ENCODE results near the gene ARHGAP26. TPM values are rescaled to one million over a fixed set of nuclear protein-coding genes. Genes with fewer than 3 reads are reported as not detected.

ARHGAP26 gene
- total RNA-seq, 1 experiment from 2014 or later, result 5.9 TPM

DNA sequence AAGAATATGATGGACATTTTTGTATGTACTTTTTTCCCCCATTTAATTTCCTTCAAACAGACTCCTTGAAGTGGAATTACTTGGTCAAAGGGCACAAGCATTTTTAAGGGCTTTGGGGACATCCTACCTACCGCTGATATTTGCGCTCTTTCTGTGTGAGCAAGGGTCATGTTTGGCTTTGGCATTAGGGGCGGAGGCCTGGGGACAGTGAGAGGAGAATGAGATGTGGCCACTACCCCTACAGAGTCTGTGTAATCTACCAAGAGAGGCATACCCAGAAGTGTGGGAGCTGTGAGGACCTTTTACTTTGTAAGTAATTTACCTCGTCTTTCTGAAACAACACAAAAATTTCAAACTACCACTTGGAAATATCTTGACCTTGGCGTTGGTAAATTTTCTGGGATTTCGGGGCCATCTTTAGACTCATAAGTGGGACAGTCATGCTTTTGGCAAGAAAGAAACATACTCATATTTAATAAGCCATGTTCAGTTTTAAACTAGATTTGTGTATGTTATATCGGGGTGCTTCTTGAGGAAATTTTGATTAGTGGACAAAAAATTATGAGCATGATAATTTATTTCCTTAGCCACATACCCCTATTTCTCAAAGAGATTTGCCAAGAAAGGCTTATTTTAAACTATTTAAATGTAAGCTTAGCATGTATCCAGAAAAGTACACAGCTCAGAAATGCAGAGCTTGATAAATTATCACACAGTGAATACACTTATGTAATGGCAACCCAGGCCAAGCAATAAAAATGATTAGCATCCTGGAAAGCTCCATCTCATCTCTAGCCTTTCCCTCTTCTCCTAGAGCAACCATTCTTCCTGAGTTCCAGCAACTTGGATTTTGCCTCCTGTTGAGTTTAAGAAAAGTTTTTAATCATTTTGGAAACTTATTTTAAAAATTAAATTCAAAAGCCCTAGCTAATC is 63.6 kb downstream of the ARHGAP26 start:
- Histone ChIP-seq H3K27me3 (ENCODE audit: control insufficient read depth, insufficient read depth, low read length) (no peaks in the 10 kb centered on the region), H3K4me3 (ENCODE audit: insufficient read depth, low read depth, low read length) (no peak overlapping the region), H3K36me3 (replicated peaks; ENCODE audit: control insufficient read depth, insufficient read depth, low read length) (no peaks in the 10 kb centered on the region)
- no peak for DNase-seq

DNA sequence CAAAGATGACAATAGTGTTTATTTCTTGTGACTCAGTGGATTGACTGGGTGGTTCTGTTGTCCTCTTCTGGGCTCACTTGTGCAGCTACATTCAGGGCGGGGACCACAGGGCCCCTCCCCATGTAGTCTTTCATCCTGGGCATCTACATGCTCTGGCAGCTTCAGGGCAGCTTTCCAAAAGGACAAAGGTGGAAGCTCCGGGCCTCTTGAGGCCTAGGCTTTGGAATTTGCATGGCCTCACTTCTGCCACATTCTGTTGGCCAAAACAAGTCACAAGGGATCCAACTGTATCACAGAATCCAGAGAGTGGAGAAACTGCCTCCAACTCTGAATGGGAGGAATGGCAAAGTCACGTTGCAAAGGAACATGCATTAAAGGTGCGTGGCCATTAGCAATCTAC is 64.3 kb downstream of the ARHGAP26 start:
- Histone ChIP-seq H3K4me3 (ENCODE audit: insufficient read depth, low read depth, low read length) (no peak overlapping the region), H3K36me3 (replicated peaks; ENCODE audit: control insufficient read depth, insufficient read depth, low read length) (no peaks in the 10 kb centered on the region), H3K27me3 (ENCODE audit: control insufficient read depth, insufficient read depth, low read length) (no peaks in the 10 kb centered on the region)
- DNase-seq, result no peak

DNA sequence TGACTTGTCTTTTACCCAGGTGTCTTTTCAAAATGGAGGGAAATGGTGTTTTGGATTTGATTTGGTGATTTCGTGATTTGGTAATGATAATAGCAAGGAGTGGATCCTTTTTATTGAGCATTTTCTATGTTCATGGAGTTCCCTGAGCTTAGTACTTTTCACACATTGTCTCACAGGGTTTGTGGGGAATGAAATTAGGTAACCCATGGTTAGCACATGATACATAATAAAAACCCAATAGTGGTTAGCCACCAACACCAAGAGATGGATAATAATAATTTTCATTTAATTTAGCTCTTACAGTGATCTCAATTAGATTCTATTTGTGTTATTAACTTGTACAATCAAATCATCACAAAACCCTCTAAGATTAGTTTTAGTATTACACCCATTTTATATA is 65.4 kb downstream of the ARHGAP26 start:
- no peak overlapping the region for H3K4me3 ChIP-seq (ENCODE audit: insufficient read depth, low read depth, low read length)
- H3K27me3 ChIP-seq (ENCODE audit: control insufficient read depth, insufficient read depth, low read length), result no peaks in the 10 kb centered on the region
- DNase-seq, result no peak
- no peaks in the 10 kb centered on the region for H3K36me3 ChIP-seq (replicated peaks; ENCODE audit: control insufficient read depth, insufficient read depth, low read length)

DNA sequence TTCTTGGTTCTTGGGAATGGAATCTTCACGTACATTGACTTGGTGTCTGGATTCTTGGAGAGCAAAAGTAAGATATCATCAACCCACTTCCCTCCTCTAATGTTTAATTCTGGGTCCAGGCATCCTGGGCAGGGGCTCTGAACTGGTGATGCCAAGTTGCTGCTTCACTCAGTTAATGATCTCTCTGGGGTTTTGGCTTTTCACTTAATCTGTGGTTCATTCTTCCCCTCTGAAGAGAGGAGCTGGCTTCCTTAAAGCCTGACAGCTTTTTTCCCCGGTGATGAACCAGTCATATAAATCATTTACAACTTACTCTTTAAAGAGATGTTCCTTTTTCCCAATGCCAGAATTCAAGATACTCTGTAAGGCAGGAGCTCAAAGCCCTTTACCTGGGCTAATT is 65.9 kb downstream of the ARHGAP26 start:
- Histone ChIP-seq H3K36me3 (replicated peaks; ENCODE audit: control insufficient read depth, insufficient read depth, low read length) (no peaks in the 10 kb centered on the region), H3K4me3 (ENCODE audit: insufficient read depth, low read depth, low read length) (no peak overlapping the region), H3K27me3 (ENCODE audit: control insufficient read depth, insufficient read depth, low read length) (no peaks in the 10 kb centered on the region)
- no peak for DNase-seq

DNA sequence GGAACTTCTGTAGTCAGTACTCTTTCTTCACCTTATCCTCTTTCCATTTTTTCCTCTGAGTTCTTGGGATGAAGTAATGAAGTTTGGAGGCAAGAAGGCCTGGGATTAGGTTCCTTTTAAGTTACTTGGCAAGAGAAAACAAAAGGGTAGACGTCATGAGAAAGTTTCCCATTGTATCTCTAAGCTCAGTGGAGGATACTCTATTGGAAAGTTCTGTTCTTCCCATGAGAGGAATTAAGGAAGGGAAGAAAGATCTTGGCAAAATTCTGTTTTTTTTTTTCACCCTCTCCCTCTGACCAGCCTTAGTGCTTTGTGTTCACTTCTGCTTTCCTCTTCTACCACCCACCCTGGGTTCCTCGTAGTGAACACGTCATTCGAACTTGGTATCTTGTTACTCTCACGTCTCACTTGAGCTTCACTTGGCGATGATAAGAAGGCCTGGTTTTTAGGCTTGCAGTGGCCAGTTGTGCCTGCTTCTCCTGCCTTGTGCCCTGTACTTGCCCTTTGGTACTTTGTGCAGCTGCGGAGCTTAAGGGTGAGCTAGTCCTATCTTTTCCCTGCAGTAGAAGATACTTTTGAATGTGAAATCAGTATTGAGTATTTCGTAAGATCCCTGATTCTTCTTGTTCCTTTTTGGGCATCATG is 67.0 kb downstream of the ARHGAP26 start:
- Histone ChIP-seq H3K27me3 (ENCODE audit: control insufficient read depth, insufficient read depth, low read length) (no peaks in the 10 kb centered on the region), H3K36me3 (replicated peaks; ENCODE audit: control insufficient read depth, insufficient read depth, low read length) (no peaks in the 10 kb centered on the region), H3K4me3 (ENCODE audit: insufficient read depth, low read depth, low read length) (no peak overlapping the region)
- no peak for DNase-seq

DNA sequence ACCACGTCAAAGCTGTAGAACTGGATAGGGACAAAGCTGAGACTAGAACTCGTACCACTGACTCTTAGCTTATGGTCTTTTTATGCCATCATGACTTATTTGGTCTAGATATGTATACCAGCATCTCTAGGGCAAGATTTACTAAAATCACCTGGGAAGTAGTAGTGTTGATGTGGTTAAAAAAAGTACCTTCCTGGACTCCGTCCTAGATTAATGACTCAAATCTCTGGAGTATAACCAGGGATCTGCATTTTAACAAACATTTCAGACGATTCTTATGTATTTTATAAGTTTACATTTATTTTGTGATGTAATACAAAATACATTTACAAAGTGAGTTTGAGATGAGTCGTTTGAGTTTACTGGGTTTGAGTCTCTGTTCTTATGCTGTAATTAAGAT is 68.7 kb downstream of the ARHGAP26 start:
- Histone ChIP-seq H3K36me3 (replicated peaks; ENCODE audit: control insufficient read depth, insufficient read depth, low read length) (no peaks in the 10 kb centered on the region), H3K27me3 (ENCODE audit: control insufficient read depth, insufficient read depth, low read length) (no peaks in the 10 kb centered on the region), H3K4me3 (ENCODE audit: insufficient read depth, low read depth, low read length) (no peak overlapping the region)
- DNase-seq, result no peak

DNA sequence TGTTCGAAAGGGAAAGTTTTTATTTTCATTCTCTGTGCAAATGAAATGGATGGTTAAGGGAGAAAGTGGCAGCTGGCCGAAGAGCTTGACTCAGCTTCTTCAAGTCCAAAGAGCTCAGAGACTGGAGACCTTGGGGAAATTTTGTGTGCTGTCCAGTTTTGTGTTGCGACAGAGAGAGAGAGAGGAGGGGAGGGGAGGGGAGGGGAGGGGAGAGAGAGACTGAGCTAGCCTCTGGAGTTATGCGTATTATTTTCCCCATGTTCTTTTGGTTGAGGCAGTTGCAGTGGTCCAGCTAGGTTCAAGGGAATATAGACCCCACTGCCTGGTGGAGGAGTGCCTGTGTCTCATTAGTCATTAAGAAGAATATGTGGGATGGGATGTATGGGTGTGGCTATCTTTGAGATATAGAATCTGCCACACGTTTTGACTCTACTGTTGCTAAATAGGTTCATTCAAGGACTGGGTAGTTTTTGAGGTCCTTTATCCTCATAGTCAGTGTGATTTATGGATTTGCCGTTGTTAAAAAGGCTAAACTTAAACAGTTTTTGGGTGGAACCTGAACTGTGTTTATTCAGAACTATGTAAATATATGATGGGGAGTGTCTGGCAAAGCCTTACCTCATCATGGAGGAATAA is 69.7 kb downstream of the ARHGAP26 start:
- H3K36me3 ChIP-seq (replicated peaks; ENCODE audit: control insufficient read depth, insufficient read depth, low read length), result no peaks in the 10 kb centered on the region
- no peak overlapping the region for H3K4me3 ChIP-seq (ENCODE audit: insufficient read depth, low read depth, low read length)
- no peaks in the 10 kb centered on the region for H3K27me3 ChIP-seq (ENCODE audit: control insufficient read depth, insufficient read depth, low read length)
- DNase-seq, result no peak

DNA sequence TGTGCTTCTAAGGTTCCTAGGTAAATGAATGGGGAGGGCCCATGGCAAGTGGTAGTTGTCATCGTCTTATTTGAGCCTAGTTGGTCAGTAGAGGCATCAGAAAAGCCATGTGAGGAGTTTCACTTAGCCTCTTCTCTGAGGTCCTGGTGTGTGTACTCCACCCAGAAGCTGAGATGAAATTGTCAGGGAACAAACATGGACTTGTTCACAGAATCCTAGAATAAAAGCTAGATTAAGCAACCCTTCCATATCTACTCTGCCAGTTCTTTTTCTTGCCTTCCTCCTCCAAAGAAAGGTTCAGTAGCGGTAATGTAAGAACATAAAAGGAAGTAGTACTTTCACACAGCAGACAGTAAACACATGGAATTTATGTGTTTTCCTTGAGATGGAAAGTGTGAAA is 70.4 kb downstream of the ARHGAP26 start:
- H3K36me3 ChIP-seq (replicated peaks; ENCODE audit: control insufficient read depth, insufficient read depth, low read length), result no peaks in the 10 kb centered on the region
- H3K4me3 ChIP-seq (ENCODE audit: insufficient read depth, low read depth, low read length), result no peak overlapping the region
- DNase-seq, result no peak
- H3K27me3 ChIP-seq (ENCODE audit: control insufficient read depth, insufficient read depth, low read length), result no peaks in the 10 kb centered on the region

DNA sequence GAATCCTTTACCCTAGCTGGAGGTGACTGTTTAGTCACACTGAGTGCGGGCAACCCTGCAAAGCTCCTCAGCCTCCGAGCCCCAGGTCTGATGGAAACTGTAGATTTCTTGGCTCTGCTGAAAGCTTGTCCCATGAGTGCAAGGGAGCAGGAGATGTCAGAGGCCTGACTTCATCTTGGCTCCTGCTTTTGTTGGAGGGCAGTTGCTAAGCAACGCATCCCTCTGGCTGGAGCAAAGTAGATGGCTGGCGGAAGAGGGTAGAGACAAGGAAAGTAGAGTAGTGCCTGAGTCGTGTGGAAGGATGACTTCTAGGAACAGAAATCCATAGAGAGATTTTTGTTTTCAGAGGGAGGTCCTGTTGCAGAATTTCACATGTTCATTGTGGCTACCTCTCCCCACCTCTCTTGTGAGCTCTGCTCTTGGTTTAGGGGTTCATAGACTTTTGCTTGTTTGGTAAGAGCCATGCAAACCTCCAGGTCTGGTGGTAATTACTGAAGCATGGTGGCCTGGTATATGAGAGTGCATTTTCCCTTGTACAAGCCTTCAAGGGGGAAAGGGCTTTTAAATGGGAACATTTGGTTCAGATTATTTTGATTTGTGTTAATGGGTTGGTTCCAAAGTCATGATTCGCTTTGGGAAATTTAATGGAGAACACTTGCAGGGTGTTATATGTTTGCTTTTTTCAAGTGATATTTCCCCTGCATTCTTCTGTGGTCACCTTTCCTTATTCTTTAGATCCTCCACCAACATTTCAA is 71.5 kb downstream of the ARHGAP26 start:
- DNase-seq, result no peak
- Histone ChIP-seq H3K27me3 (ENCODE audit: control insufficient read depth, insufficient read depth, low read length) (no peaks in the 10 kb centered on the region), H3K4me3 (ENCODE audit: insufficient read depth, low read depth, low read length) (no peak overlapping the region), H3K36me3 (replicated peaks; ENCODE audit: control insufficient read depth, insufficient read depth, low read length) (no peaks in the 10 kb centered on the region)

DNA sequence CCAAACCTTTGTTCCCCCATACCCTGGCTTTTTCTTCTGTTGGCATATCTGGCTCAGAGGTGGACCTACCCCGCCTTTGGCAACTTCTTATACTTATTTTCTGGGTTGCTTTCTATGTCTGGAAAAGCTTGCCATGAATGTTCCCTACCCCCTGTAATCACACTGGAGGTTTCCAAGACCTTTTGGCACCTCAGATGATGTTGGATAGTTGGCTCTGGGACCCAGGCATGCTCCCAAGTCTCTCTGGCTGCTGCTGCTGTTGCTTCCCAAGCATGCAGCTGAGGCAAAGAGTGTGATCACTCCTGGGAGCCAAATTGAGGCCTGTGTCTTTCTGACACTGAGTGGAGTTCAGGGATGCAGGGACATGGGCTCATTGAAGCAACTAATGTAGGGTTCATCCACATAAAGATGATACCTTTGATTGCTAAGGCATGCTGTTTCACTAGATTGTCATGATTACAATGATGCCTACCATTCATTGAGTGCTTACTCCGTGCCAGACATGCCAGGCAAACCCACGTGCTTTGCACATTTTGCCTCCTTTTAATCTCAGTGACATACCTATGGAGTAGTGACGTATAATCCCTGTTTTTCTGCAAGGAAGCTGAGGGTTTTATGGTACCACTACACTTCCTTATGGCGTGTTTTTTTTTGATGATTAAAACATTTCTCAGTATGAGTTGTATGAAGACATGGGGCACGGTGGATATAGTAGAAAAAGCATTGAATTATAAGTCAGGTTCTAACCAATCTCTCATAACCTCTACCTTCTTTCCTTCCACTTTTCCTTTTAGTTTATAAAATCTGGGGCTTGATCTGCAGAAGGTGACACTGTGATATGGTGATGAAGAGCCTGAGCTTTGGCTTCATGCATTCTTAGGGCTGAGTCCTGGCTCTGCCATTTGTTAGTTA is 73.1 kb downstream of the ARHGAP26 start:
- Histone ChIP-seq H3K4me3 (ENCODE audit: insufficient read depth, low read depth, low read length) (no peak overlapping the region), H3K27me3 (ENCODE audit: control insufficient read depth, insufficient read depth, low read length) (no peaks in the 10 kb centered on the region), H3K36me3 (replicated peaks; ENCODE audit: control insufficient read depth, insufficient read depth, low read length) (no peaks in the 10 kb centered on the region)
- no peak for DNase-seq

DNA sequence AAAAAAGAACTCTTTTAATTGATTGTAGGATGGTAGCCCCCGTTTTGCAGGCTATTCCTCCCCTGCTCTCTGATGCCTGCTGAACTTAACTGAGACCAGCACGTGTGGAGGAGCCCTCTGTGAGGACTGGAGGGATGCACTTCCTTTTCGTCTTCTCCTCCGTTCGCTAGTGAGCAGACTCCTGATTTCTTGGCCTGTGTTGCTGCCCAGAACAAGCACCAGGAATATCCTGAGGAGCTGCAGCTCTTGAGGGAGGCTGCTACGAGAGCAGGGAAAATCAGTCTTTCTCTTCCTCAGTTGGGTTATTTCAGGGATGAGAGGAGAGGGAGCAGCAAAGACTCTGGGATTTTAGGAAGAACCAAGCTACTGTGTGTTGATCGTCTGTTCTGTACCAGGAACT is 74.7 kb downstream of the ARHGAP26 start:
- no peak overlapping the region for H3K4me3 ChIP-seq (ENCODE audit: insufficient read depth, low read depth, low read length)
- no peaks in the 10 kb centered on the region for H3K27me3 ChIP-seq (ENCODE audit: control insufficient read depth, insufficient read depth, low read length)
- no peaks in the 10 kb centered on the region for H3K36me3 ChIP-seq (replicated peaks; ENCODE audit: control insufficient read depth, insufficient read depth, low read length)
- no peak for DNase-seq

DNA sequence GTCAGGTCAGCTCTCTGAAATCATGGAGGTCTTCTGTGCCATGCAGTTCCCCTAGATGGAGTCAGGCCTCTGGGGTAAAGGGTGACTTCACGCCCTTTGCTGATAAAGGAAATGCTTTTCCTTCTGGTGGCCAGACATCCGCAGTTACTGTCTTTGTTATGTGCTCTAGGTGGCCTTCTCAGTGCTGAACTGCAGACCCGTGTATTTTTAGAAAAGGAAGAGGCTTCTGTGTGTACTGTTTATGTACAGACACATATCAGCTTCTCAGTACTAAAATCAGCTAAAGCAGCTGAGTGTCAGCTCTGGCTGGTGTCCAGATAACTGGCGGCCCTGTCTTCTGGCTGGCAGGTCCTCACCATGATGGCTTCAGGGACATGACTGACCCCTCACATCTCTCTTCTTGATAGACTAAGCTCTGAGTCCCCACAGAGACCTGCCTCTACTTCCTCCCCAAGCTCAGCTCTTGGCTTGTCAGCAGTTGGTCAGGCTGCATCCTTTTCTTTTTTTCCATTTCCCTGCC is 75.3 kb downstream of the ARHGAP26 start:
- DNase-seq, result no peak
- Histone ChIP-seq H3K36me3 (replicated peaks; ENCODE audit: control insufficient read depth, insufficient read depth, low read length) (no peaks in the 10 kb centered on the region), H3K4me3 (ENCODE audit: insufficient read depth, low read depth, low read length) (no peak overlapping the region), H3K27me3 (ENCODE audit: control insufficient read depth, insufficient read depth, low read length) (no peaks in the 10 kb centered on the region)

DNA sequence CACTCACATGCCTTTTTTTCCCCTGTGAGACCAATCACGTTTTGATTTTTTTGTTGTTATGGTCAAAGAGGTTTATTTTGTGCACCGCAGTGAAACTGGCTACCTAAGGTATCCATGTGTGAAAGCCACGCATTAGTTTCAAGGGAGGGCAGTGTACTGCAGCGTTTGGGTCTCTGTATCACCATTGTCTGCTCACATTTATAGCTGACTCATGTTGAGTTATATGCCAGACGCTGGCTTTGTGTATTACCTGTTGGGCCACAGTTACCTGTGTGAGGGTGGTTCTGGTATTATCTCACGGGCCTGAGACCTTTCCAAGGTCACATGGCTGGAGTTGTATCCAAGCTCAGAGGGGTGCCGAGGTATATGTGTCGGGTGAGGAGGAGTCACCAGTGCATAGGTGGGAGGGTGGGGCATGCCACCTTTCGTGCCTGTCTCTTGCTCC is 75.8 kb downstream of the ARHGAP26 start:
- Histone ChIP-seq H3K36me3 (replicated peaks; ENCODE audit: control insufficient read depth, insufficient read depth, low read length) (no peaks in the 10 kb centered on the region), H3K27me3 (ENCODE audit: control insufficient read depth, insufficient read depth, low read length) (no peaks in the 10 kb centered on the region), H3K4me3 (ENCODE audit: insufficient read depth, low read depth, low read length) (no peak overlapping the region)
- no peak for DNase-seq

All from H7 (cell line).